Mesothelial cell of epicardium (in vitro differentiated cells): ENCODE results near the gene RAP2B. TPM values are rescaled to one million over a fixed set of nuclear protein-coding genes. Genes with fewer than 3 reads are reported as not detected.

Experiments
- DNase-seq, 2 experiments: peaks; one replicate each; pipeline ENCODE4 v3.0.0; 2021; ENCODE audit warnings: low spot score in 2 of 2; ENCODE audit not compliant: unreplicated experiment in 2 of 2
- H3K27ac Mint-ChIP-seq: 2 replicates; pipeline ENCODE4 v1.8.0; 2021; ENCODE audit warnings: mixed read lengths
- H3K27me3 Mint-ChIP-seq: 2 replicates; pipeline ENCODE4 v1.8.0; 2021; ENCODE audit warnings: low read depth, mixed read lengths
- H3K36me3 Mint-ChIP-seq: 2 replicates; pipeline ENCODE4 v1.8.0; 2021; ENCODE audit warnings: mixed read lengths
- H3K4me1 Mint-ChIP-seq: 2 replicates; pipeline ENCODE4 v1.8.0; 2021; ENCODE audit warnings: mixed read lengths
- H3K4me3 Mint-ChIP-seq: 2 replicates; pipeline ENCODE4 v1.8.0; 2021; ENCODE audit warnings: mild to moderate bottlenecking, moderate library complexity, mixed read lengths
- H3K9me3 Mint-ChIP-seq: 2 replicates; pipeline ENCODE4 v1.8.0; 2021; ENCODE audit warnings: mixed read lengths
- total RNA-seq: library from RNA; stranded (reverse); gene quantifications from 3 replicates; pipeline ENCODE4 v1.2.1, GENCODE V29; 2021
- TF ChIP-seq, protein P1 (sequence below): fragments of 200-600 bp; sonication (generic); IDR thresholded peaks from one replicate; pipeline ENCODE4 v1.5.0; 2021; ENCODE audit warnings: antibody characterized with exemption; ENCODE audit not compliant: unreplicated experiment

Gene RAP2B
- total RNA-seq, 1 donor from 2014 or later, result 15.2 TPM

DNA sequence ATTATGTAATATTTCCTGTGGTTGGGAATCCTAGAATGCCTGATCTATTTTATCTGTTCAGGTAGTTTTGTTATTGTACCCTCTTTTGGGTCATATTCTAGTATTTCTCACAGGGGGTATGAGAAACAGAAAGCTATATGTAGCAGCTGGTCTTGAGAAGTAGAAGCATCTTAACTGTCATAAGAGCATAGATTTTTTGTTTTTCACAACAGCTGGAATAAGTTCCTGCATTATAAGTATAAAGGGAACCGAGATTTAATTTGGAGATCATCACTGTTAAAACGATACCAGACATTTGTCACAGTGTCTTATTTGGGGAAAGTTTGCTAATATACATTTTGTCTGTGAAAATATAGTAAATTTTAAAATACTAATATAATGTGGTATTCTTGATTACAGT, 4.8 kb downstream of the RAP2B start:
- H3K27ac Mint-ChIP-seq, result no peak overlapping the region
- H3K4me1 Mint-ChIP-seq, result peaks cover 34% of the 10 kb centered on the region
- H3K27me3 Mint-ChIP-seq, result no peaks in the 10 kb centered on the region
- H3K36me3 Mint-ChIP-seq, result peaks cover 4% of the 10 kb centered on the region
- no peak overlapping the region for H3K4me3 Mint-ChIP-seq
- H3K9me3 Mint-ChIP-seq, result no peaks in the 10 kb centered on the region
- TF ChIP-seq, protein P1, sequence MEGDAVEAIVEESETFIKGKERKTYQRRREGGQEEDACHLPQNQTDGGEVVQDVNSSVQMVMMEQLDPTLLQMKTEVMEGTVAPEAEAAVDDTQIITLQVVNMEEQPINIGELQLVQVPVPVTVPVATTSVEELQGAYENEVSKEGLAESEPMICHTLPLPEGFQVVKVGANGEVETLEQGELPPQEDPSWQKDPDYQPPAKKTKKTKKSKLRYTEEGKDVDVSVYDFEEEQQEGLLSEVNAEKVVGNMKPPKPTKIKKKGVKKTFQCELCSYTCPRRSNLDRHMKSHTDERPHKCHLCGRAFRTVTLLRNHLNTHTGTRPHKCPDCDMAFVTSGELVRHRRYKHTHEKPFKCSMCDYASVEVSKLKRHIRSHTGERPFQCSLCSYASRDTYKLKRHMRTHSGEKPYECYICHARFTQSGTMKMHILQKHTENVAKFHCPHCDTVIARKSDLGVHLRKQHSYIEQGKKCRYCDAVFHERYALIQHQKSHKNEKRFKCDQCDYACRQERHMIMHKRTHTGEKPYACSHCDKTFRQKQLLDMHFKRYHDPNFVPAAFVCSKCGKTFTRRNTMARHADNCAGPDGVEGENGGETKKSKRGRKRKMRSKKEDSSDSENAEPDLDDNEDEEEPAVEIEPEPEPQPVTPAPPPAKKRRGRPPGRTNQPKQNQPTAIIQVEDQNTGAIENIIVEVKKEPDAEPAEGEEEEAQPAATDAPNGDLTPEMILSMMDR, result no peak
- no peak for DNase-seq

DNA sequence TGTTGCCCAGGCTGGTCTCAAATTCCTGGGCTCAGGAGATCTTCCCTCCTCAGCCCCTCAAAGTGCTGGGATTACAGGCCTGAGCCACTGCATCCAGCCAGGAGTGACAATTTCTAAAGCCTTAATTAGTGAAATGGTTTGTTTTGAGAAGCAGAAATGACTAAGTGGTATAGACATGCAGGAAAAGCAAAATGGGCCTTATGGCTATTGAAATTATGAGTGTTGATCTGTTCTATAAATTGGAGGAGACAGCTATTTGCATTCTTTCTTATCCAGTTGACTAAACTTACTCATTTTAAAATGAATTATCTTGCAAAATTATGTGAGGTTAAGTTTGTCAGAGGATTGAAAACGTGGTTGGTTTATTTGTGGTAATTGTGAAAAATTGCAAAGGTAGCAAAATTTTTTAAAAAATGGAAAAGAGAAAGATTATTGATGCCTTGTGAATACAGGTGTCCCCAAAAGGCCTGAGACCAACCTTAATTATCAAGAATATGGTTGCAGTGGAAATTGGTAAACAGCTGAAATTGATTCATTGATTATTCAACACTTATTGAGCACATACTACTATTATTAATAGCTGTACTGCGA, 7.9 kb downstream of the RAP2B start:
- H3K9me3 Mint-ChIP-seq, result no peaks in the 10 kb centered on the region
- no peak overlapping the region for H3K27ac Mint-ChIP-seq
- TF ChIP-seq, protein P1, result no peak
- DNase-seq, result no peak
- peaks cover 4% of the 10 kb centered on the region for H3K36me3 Mint-ChIP-seq
- H3K27me3 Mint-ChIP-seq, result no peaks in the 10 kb centered on the region
- H3K4me1 Mint-ChIP-seq, result peaks cover 17% of the 10 kb centered on the region
- no peak overlapping the region for H3K4me3 Mint-ChIP-seq

DNA sequence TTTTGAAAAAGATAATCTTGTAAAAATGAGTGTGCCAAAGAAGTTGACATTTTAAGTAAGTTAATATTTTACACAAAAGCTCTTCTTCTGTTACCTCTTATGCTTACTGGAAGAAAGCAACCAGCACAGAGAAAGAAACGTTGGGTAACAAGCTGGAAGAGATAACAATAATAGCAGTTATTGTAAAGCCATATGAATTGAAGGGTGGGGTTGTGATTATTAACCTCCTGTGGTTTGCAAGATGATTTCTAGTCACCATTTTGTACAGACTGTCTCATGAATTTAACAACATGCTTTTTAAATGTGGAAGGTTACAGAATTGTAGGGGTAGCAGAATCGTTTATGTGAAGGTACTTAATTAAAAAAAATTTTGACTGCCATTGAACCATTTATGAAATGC, 9.2 kb downstream of the RAP2B start:
- Mint-ChIP-seq H3K4me3 (no peak overlapping the region), H3K4me1 (peaks cover 3% of the 10 kb centered on the region), H3K27me3 (no peaks in the 10 kb centered on the region), H3K27ac (no peak overlapping the region), H3K9me3 (peaks cover 7% of the 10 kb centered on the region), H3K36me3 (peaks cover 2% of the 10 kb centered on the region)
- no peak for DNase-seq
- TF ChIP-seq, protein P1, result no peak

DNA sequence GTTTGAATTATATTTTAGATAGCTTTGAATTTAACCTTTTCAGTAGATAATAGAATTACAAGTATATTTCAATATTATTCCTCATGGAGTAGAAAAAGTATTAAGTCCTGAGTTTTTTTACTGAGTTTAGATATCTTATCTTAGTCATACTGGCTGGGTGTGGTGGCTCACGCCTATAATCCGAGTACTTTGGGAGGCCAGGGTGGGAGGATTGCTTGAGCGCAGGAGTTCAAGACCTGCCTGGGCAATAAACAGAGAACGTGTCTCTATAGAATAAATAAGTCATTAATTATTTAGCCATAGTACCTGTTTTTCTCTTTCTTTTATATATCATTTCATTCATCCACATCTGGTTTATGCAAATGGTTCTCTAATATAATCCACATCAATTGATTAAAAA, 9.9 kb downstream of the RAP2B start:
- peaks cover 2% of the 10 kb centered on the region for H3K36me3 Mint-ChIP-seq
- TF ChIP-seq, protein P1, result no peak

DNA sequence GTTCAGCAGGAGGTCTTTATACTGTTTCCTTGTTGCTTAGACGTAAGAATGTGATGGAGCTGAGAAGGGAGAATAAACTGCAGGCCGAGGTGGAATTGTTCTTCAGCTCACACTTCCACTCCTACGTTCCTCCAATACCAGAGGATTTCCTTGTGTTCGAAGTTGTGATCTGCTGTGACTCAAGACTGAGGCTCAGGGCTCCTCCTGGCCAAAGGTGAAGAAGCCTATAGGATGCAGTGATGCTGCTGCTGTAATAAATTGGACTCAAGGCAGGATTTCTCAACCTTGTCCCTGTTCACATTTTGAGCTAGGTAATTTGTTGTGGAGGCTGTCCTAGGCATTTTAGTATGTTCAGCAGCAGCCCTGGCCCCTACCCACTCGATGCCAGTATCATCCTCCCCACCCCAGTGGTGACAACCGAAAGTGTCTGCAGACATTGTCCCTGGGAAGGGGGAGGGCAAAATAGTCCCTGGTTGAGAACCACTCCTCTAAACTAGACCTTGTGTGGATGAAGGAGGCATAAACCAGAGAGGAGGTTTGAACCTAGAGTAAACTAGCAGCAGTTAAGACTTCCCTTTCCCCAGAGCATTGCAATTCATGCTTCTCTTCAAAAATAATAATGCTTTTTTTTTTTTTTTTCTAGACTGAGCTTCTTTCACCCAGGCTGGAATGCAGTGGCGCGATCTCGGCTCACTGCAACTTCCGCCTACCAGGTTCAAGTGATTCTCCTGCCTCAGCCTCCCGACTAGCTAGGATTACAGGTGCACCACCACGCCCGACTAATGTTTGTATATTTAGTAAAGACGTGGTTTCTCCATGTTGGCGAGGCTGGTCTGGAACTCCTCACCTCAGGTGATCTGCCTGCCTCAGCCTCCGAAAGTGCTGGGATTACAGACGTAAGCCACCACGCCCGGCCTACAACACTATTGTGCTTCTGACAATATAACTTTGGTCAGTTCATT, 11.1 kb downstream of the RAP2B start:
- TF ChIP-seq, protein P1, result no peak
- peaks cover 2% of the 10 kb centered on the region for H3K36me3 Mint-ChIP-seq
- no peak overlapping the region for H3K27ac Mint-ChIP-seq
- no peak for DNase-seq
- peaks cover 10% of the 10 kb centered on the region for H3K9me3 Mint-ChIP-seq
- no peaks in the 10 kb centered on the region for H3K4me1 Mint-ChIP-seq
- H3K4me3 Mint-ChIP-seq, result no peak overlapping the region
- H3K27me3 Mint-ChIP-seq, result no peaks in the 10 kb centered on the region

More for the DNA sequence above, 9.9 kb downstream of the RAP2B start:
- DNase-seq, result no peak
- no peak overlapping the region for H3K4me3 Mint-ChIP-seq
- no peaks in the 10 kb centered on the region for H3K4me1 Mint-ChIP-seq
- H3K9me3 Mint-ChIP-seq, result peaks cover 10% of the 10 kb centered on the region
- no peak overlapping the region for H3K27ac Mint-ChIP-seq
- H3K27me3 Mint-ChIP-seq, result no peaks in the 10 kb centered on the region
